Activated CD4-positive, alpha-beta T cell treated with anti-CD3 and anti-CD28 coated beads, Interleukin-2, amount 10 ng/mL, durations not matched to agents 24 days and 14 days (primary cell): ENCODE results near the gene E2F2. TPM values are rescaled to one million over a fixed set of nuclear protein-coding genes. Genes with fewer than 3 reads are reported as not detected.

Experiments used
- DNase-seq: peaks from one replicate; pipeline ENCODE4 v3.0.0; 2022
- H3K27ac Mint-ChIP-seq: one replicate; pipeline ENCODE4 v1.8.0; 2022; ENCODE audit warnings: mild to moderate bottlenecking, mixed read lengths
- H3K27me3 Mint-ChIP-seq: one replicate; pipeline ENCODE4 v1.8.0; 2022; ENCODE audit warnings: mixed read lengths
- H3K36me3 Mint-ChIP-seq: one replicate; pipeline ENCODE4 v1.8.0; 2022; ENCODE audit warnings: low read depth, mild to moderate bottlenecking, mixed read lengths
- H3K4me1 Mint-ChIP-seq: one replicate; pipeline ENCODE4 v1.8.0; 2021; ENCODE audit warnings: mixed read lengths
- H3K4me3 Mint-ChIP-seq: one replicate; pipeline ENCODE4 v1.8.0; 2022; ENCODE audit warnings: mild to moderate bottlenecking, moderate library complexity, mixed read lengths
- H3K9me3 Mint-ChIP-seq: one replicate; pipeline ENCODE4 v1.8.0; 2021; ENCODE audit warnings: mixed read lengths
- intact Hi-C: fragments of 100-400 bp; cut with micrococcal nuclease; formaldehyde crosslinking; loops from one replicate; pipeline ENCODE4 v1.15.1; 2023
- total RNA-seq: library from RNA; stranded (reverse); gene quantifications from 2 replicates; pipeline ENCODE4 v1.2.3, GENCODE V29; 2022

E2F2 gene
- total RNA-seq, 1 donor from 2014 or later = 33.7 TPM

GRCh38 chr1:23485002-23485332 lies 46.1 kb downstream of the E2F2 start:
- Mint-ChIP-seq H3K4me3 (peak overlapping the region; percentile 89), H3K27ac (peak overlapping the region; percentile 27), H3K36me3 (no peaks in the 10 kb centered on the region), H3K9me3 (no peaks in the 10 kb centered on the region), H3K27me3 (peaks cover 66% of the 10 kb centered on the region), H3K4me1 (peaks cover 17% of the 10 kb centered on the region)
- intact Hi-C loops = no loop called here
- DNase-seq = no peak

- Mint-ChIP-seq H3K27me3 (peaks cover 65% of the 10 kb centered on the region), H3K4me1 (peaks cover 17% of the 10 kb centered on the region), H3K9me3 (no peaks in the 10 kb centered on the region), H3K27ac (peak overlapping the region; percentile 27), H3K36me3 (no peaks in the 10 kb centered on the region), H3K4me3 (peak overlapping the region; percentile 89)
- DNase-seq = peak; percentile 96
- intact Hi-C loops = loop anchor here (5.0 kb wide), 2 partner anchors 48 to 142 kb away; partner anchors contain the start of genes E2F2 and HNRNPR
Measured at GRCh38 chr1:23484253-23485001, 46.6 kb downstream of the E2F2 start.

- Mint-ChIP-seq H3K27ac (peak within 1 kb of the TSS; percentile 46), H3K4me3 (peak within 1 kb of the TSS; percentile 89), H3K4me1 (peaks cover 17% of the 10 kb centered on the region), H3K36me3 (no peaks in the 10 kb centered on the region), H3K9me3 (no peaks in the 10 kb centered on the region), H3K27me3 (peaks cover 64% of the 10 kb centered on the region)
- no peak for DNase-seq
- intact Hi-C loops = loop anchor here (1.0 to 5.0 kb wide), 3 partner anchors 49 to 154 kb away; partner anchors contain the start of genes E2F2 and HNRNPR
Measured at GRCh38 chr1:23483321-23484252, 47.4 kb downstream of the E2F2 start, which contains the start of gene ASAP3. Gene ASAP3, minus strand, starts transcription at chr1:23484179. Its CDS starts 46 bp downstream, at chr1:23484133.

- Mint-ChIP-seq H3K4me3 (no peak overlapping the region), H3K27me3 (peaks cover 59% of the 10 kb centered on the region), H3K9me3 (no peaks in the 10 kb centered on the region), H3K4me1 (peaks cover 17% of the 10 kb centered on the region), H3K27ac (no peak overlapping the region), H3K36me3 (no peaks in the 10 kb centered on the region)
- no peak for DNase-seq
- intact Hi-C loops = loop anchor here (5.0 kb wide), 2 partner anchors 50 to 140 kb away; partner anchors contain the start of genes E2F2 and HNRNPR
Measured at GRCh38 chr1:23481904-23482303, 49.1 kb downstream of the E2F2 start.

- no peak overlapping the region for H3K27ac Mint-ChIP-seq
- H3K9me3 Mint-ChIP-seq = no peaks in the 10 kb centered on the region
- DNase-seq = no peak
- H3K4me3 Mint-ChIP-seq = no peak overlapping the region
- intact Hi-C loops = loop anchor here (5.0 kb wide), 2 partner anchors 51 to 139 kb away; partner anchors contain the start of genes E2F2 and HNRNPR
- H3K27me3 Mint-ChIP-seq = peaks cover 56% of the 10 kb centered on the region
- H3K4me1 Mint-ChIP-seq = peaks cover 17% of the 10 kb centered on the region
- H3K36me3 Mint-ChIP-seq = no peaks in the 10 kb centered on the region
Measured at GRCh38 chr1:23481026-23481597, 49.9 kb downstream of the E2F2 start.

GRCh38 chr1:23480187-23481025 lies 50.6 kb downstream of the E2F2 start:
- intact Hi-C loops = loop anchor here (5.0 kb wide), 2 partner anchors 52 to 138 kb away; partner anchors contain the start of genes E2F2 and HNRNPR
- no peak for DNase-seq
- no peaks in the 10 kb centered on the region for H3K36me3 Mint-ChIP-seq
- peaks cover 17% of the 10 kb centered on the region for H3K4me1 Mint-ChIP-seq
- no peaks in the 10 kb centered on the region for H3K9me3 Mint-ChIP-seq
- H3K4me3 Mint-ChIP-seq = no peak overlapping the region
- H3K27me3 Mint-ChIP-seq = peaks cover 54% of the 10 kb centered on the region
- H3K27ac Mint-ChIP-seq = no peak overlapping the region

- no peak for DNase-seq
- Mint-ChIP-seq H3K9me3 (no peaks in the 10 kb centered on the region), H3K4me3 (no peak overlapping the region), H3K27ac (no peak overlapping the region), H3K36me3 (no peaks in the 10 kb centered on the region), H3K4me1 (peaks cover 11% of the 10 kb centered on the region), H3K27me3 (peaks cover 47% of the 10 kb centered on the region)
- intact Hi-C loops = no loop called here
Measured at GRCh38 chr1:23479666-23479941, 51.4 kb downstream of the E2F2 start.

GRCh38 chr1:23478896-23479665 lies 52.0 kb downstream of the E2F2 start:
- Mint-ChIP-seq H3K9me3 (no peaks in the 10 kb centered on the region), H3K27me3 (peaks cover 46% of the 10 kb centered on the region), H3K27ac (no peak overlapping the region), H3K36me3 (no peaks in the 10 kb centered on the region), H3K4me3 (no peak overlapping the region), H3K4me1 (peaks cover 11% of the 10 kb centered on the region)
- intact Hi-C loops = no loop called here
- DNase-seq = no peak

GRCh38 chr1:23477359-23478144 lies 53.5 kb downstream of the E2F2 start:
- Mint-ChIP-seq H3K27me3 (peaks cover 38% of the 10 kb centered on the region), H3K4me3 (no peak overlapping the region), H3K27ac (no peak overlapping the region), H3K9me3 (no peaks in the 10 kb centered on the region), H3K36me3 (no peaks in the 10 kb centered on the region), H3K4me1 (peaks cover 4% of the 10 kb centered on the region)
- intact Hi-C loops = no loop called here
- no peak for DNase-seq

- DNase-seq = no peak
Measured at GRCh38 chr1:23475641-23476040, 55.4 kb downstream of the E2F2 start.

GRCh38 chr1:23475134-23475628 lies 55.9 kb downstream of the E2F2 start:
- H3K27me3 Mint-ChIP-seq = peaks cover 25% of the 10 kb centered on the region
- no peaks in the 10 kb centered on the region for H3K36me3 Mint-ChIP-seq
- no peak overlapping the region for H3K27ac Mint-ChIP-seq
- intact Hi-C loops = no loop called here
- no peaks in the 10 kb centered on the region for H3K9me3 Mint-ChIP-seq
- no peak overlapping the region for H3K4me3 Mint-ChIP-seq
- no peaks in the 10 kb centered on the region for H3K4me1 Mint-ChIP-seq
- no peak for DNase-seq

More at GRCh38 chr1:23475641-23476040, 55.4 kb downstream of the E2F2 start:
- no peaks in the 10 kb centered on the region for H3K9me3 Mint-ChIP-seq
- no peak overlapping the region for H3K4me3 Mint-ChIP-seq
- intact Hi-C loops = no loop called here
- no peaks in the 10 kb centered on the region for H3K4me1 Mint-ChIP-seq
- H3K36me3 Mint-ChIP-seq = no peaks in the 10 kb centered on the region
- no peak overlapping the region for H3K27ac Mint-ChIP-seq
- peaks cover 29% of the 10 kb centered on the region for H3K27me3 Mint-ChIP-seq
